Measurements from ENCODE around the gene ALPG.

The ALPG gene

GRCh38 chr2:232455426-232456255, 49.0 kb downstream of the ALPG start, which contains the start of gene ALPI:
Gene ALPI, plus strand, starts transcription at chr2:232456153. Its CDS starts 47 bp downstream, at chr2:232456200.
- Histone ChIP-seq H3K4me1 (ENCODE audit: control insufficient read depth, insufficient read depth, low read length) (peaks cover 9% of the 10 kb centered on the region), H3K9me3 (ENCODE audit: control insufficient read depth, low read length) (no peaks in the 10 kb centered on the region), H3K36me3 (ENCODE audit: control insufficient read depth, insufficient read depth, low read length) (no peaks in the 10 kb centered on the region), H3K4me3 (ENCODE audit: low read length) (no peak within 1 kb of the TSS), H3K27me3 (ENCODE audit: control insufficient read depth, insufficient read depth, low read length) (peaks cover 19% of the 10 kb centered on the region), H3K9ac (ENCODE audit: low read length) (no peak within 1 kb of the TSS)

- no peaks in the 10 kb centered on the region for H3K9me3 ChIP-seq (ENCODE audit: control insufficient read depth, low read length)
- H3K4me1 ChIP-seq (ENCODE audit: control insufficient read depth, insufficient read depth, low read length), result peaks cover 9% of the 10 kb centered on the region
- H3K27me3 ChIP-seq (ENCODE audit: control insufficient read depth, insufficient read depth, low read length), result peaks cover 19% of the 10 kb centered on the region
- no peak overlapping the region for H3K4me3 ChIP-seq (ENCODE audit: low read length)
- H3K36me3 ChIP-seq (ENCODE audit: control insufficient read depth, insufficient read depth, low read length), result no peaks in the 10 kb centered on the region
- H3K9ac ChIP-seq (ENCODE audit: low read length), result no peak overlapping the region
These were observed 49.9 kb downstream of the ALPG start for GRCh38 chr2:232456296-232457120.

- Histone ChIP-seq H3K4me1 (ENCODE audit: control insufficient read depth, insufficient read depth, low read length) (peaks cover 9% of the 10 kb centered on the region), H3K36me3 (ENCODE audit: control insufficient read depth, insufficient read depth, low read length) (no peaks in the 10 kb centered on the region), H3K27me3 (ENCODE audit: control insufficient read depth, insufficient read depth, low read length) (peaks cover 19% of the 10 kb centered on the region), H3K9ac (ENCODE audit: low read length) (no peak overlapping the region), H3K9me3 (ENCODE audit: control insufficient read depth, low read length) (no peaks in the 10 kb centered on the region), H3K4me3 (ENCODE audit: low read length) (no peak overlapping the region)
These were observed 50.7 kb downstream of the ALPG start for GRCh38 chr2:232457121-232458011.

GRCh38 chr2:232458051-232458660, 51.5 kb downstream of the ALPG start:
- H3K9ac ChIP-seq (ENCODE audit: low read length), result no peak overlapping the region
- no peaks in the 10 kb centered on the region for H3K36me3 ChIP-seq (ENCODE audit: control insufficient read depth, insufficient read depth, low read length)
- no peak overlapping the region for H3K4me3 ChIP-seq (ENCODE audit: low read length)
- H3K27me3 ChIP-seq (ENCODE audit: control insufficient read depth, insufficient read depth, low read length), result peaks cover 19% of the 10 kb centered on the region
- no peaks in the 10 kb centered on the region for H3K9me3 ChIP-seq (ENCODE audit: control insufficient read depth, low read length)
- peaks cover 9% of the 10 kb centered on the region for H3K4me1 ChIP-seq (ENCODE audit: control insufficient read depth, insufficient read depth, low read length)

- Histone ChIP-seq H3K4me1 (ENCODE audit: control insufficient read depth, insufficient read depth, low read length) (peaks cover 9% of the 10 kb centered on the region), H3K9me3 (ENCODE audit: control insufficient read depth, low read length) (no peaks in the 10 kb centered on the region), H3K9ac (ENCODE audit: low read length) (no peak overlapping the region), H3K27me3 (ENCODE audit: control insufficient read depth, insufficient read depth, low read length) (peaks cover 19% of the 10 kb centered on the region), H3K36me3 (ENCODE audit: control insufficient read depth, insufficient read depth, low read length) (no peaks in the 10 kb centered on the region), H3K4me3 (ENCODE audit: low read length) (no peak overlapping the region)
These were observed 52.2 kb downstream of the ALPG start for GRCh38 chr2:232458661-232459418.

GRCh38 chr2:232459419-232460035, 52.9 kb downstream of the ALPG start:
- H3K27me3 ChIP-seq (ENCODE audit: control insufficient read depth, insufficient read depth, low read length), result peaks cover 24% of the 10 kb centered on the region
- H3K36me3 ChIP-seq (ENCODE audit: control insufficient read depth, insufficient read depth, low read length), result no peaks in the 10 kb centered on the region
- H3K4me3 ChIP-seq (ENCODE audit: low read length), result no peak overlapping the region
- H3K9ac ChIP-seq (ENCODE audit: low read length), result no peak overlapping the region
- H3K9me3 ChIP-seq (ENCODE audit: control insufficient read depth, low read length), result no peaks in the 10 kb centered on the region
- peaks cover 9% of the 10 kb centered on the region for H3K4me1 ChIP-seq (ENCODE audit: control insufficient read depth, insufficient read depth, low read length)

GRCh38 chr2:232460171-232460570, 53.5 kb downstream of the ALPG start:
- H3K4me1 ChIP-seq (ENCODE audit: control insufficient read depth, insufficient read depth, low read length), result peaks cover 9% of the 10 kb centered on the region
- H3K4me3 ChIP-seq (ENCODE audit: low read length), result no peak overlapping the region
- no peaks in the 10 kb centered on the region for H3K36me3 ChIP-seq (ENCODE audit: control insufficient read depth, insufficient read depth, low read length)
- H3K27me3 ChIP-seq (ENCODE audit: control insufficient read depth, insufficient read depth, low read length), result peaks cover 25% of the 10 kb centered on the region
- H3K9me3 ChIP-seq (ENCODE audit: control insufficient read depth, low read length), result no peaks in the 10 kb centered on the region
- H3K9ac ChIP-seq (ENCODE audit: low read length), result no peak overlapping the region

Measured in mucosa of stomach (tissue), 1 donor.